Left colon (tissue), 2 donors: ENCODE results near the gene UPK3BL2. TPM values are rescaled to one million over a fixed set of nuclear protein-coding genes. Genes with fewer than 3 reads are reported as not detected.
A peak's percentile ranks its signal among the peaks of the same experiment; 100 is the strongest.
"Not testable (repeated sequence)": the region's sequence is repeated elsewhere in the genome, so short reads cannot be mapped to it uniquely, and the experiment has no call there.

Experiments used
- ATAC-seq: fragments of 200-7000 bp; cut with Tn5 transposase; one replicate; pipeline ENCODE4 v1.9.1; 2020; ENCODE audit warnings: mild to moderate bottlenecking, moderate library complexity
- DNase-seq, 2 donors: peaks; one replicate each; pipeline ENCODE4 v3.0.0-alpha.2; 2020
- intact Hi-C, 2 donors: fragments of 100-400 bp; cut with DNase I in 1 of 2; cut with micrococcal nuclease in 1 of 2; formaldehyde crosslinking; loops; one replicate each; pipeline versions ENCODE4 v1.11.2 to v1.14.0; 2022; cut with DNase I, micrococcal nuclease
- total RNA-seq, 2 donors: library from RNA; stranded (reverse); fragmentation: NEBNext Ultra II Directional; extraction: Animal tissue kit (Norgen Biotek cat#: 25700); gene quantifications; one replicate each; pipeline ENCODE4 v1.2.1, GENCODE V29; 2021
- donor health status: DM: no; HTN: no; CAD: no.
- donor health status: DM: yes; HTN: yes; CAD: no.

The UPK3BL2 gene
- total RNA-seq, 2 donors from 2014 or later, result 13.4 to 20.7 TPM

GRCh38 chr7:102505298-102506185, 38.0 kb downstream of the UPK3BL2 start:
- intact Hi-C loops, DNase-seq: not testable (repeated sequence)
- ATAC-seq, result peak; percentile 18

- DNase-seq, ATAC-seq, intact Hi-C loops: not testable (repeated sequence)
Observed at GRCh38 chr7:102503141-102503540, 40.4 kb downstream of the UPK3BL2 start.

DNA sequence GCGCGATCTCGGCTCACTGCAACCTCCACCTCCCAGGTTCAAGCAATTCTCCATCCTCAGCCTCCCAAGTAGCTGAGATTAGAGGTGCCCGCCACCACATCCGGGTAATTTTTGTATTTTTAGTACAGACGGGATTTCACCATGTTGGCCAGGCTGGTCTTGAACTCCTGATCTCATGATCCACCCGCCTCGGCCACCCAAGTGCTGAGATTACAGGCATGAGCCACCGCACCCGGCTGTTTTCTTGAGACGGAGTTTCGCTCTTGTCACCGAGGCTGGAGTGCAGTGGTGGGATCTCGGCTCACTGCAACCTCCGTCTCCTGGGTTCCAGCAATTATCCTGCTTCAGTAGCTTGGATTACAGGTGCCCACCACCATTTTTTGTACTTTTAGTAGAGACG, 45.2 kb downstream of the UPK3BL2 start:
- DNase-seq, intact Hi-C loops, ATAC-seq: not testable (repeated sequence)

- DNase-seq, ATAC-seq, intact Hi-C loops: not testable (repeated sequence)
Observed at GRCh38 chr7:102497308-102497707, 46.2 kb downstream of the UPK3BL2 start.

- intact Hi-C loops, DNase-seq, ATAC-seq: not testable (repeated sequence)
Observed at GRCh38 chr7:102496861-102497260, 46.6 kb downstream of the UPK3BL2 start.

DNA sequence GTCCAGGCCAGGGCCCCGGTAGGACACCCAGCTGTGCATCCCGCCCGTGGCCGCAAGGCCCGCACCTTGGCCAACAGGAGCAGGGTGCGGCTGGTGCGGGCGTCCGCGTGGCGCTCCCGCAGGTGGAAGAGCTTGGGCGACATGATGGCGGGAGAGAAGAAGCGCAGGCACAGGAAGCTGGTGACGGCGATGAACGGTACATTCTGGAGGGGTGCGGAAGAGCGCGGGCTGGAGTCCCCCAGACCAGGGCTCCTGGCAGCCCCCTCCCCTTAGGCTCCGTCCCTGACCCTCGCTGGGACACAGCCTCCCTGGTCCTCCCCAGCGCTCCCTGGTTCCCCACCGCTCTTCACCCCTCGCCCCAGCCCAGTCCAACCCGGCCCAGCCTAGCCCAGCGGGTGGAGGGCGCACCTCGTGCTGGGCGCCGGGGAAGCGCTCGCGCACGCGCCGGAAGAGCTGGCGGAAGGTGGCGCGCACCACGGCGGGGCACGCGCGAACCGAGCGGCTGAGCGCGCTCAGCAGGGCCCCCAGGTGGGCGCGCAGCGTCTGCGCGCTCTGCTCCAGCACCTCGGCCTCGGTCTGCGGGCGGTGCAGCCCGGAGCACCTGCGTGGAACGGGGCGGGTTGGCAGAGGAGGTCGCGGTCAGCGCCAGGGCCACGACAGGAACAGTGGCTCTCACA, 48.9 kb downstream of the UPK3BL2 start:
- intact Hi-C loops, DNase-seq: not testable (repeated sequence)
- peak; percentile 35 for ATAC-seq

GRCh38 chr7:102494026-102494425, 49.5 kb downstream of the UPK3BL2 start:
- DNase-seq, result peak in 1 of 2 donors; percentile 32
- ATAC-seq, intact Hi-C loops: not testable (repeated sequence)

DNA sequence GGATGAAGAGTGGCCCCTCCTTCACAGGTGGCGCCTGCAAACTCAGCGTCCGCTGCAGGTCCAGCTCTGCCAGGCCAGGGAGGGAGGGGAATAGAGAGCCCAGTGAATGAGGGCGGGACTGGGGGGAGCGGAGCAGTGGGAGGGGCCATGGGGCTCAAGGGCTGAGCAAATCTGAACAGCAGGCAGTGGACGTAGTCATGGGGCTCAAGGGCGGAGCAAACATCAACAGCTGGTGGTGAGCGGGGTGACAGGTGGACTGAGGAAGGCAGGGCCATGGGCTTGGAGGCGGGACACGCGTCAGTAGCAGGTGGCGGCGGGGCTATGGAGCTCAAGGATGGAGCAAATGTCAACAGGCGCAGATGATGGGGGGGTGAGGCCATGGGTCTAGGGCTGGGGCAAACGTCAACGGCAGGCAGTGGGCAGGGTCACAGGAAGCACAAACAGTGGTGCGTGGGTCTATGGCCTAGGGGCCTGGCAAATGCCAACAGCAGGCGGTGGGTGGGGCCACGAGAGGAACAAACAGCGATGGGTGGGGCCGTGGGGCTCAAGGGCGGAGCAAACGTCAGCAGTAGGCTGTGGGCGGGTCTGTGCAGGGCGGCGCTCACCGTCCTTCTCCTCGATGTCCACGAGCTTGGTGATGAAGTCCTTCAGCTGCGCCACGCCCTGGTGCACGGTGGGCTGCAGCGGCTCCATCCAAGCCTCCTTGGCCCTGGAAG, 50.1 kb downstream of the UPK3BL2 start:
- DNase-seq, intact Hi-C loops: not testable (repeated sequence)
- peak; percentile 66 for ATAC-seq

GRCh38 chr7:102490529-102491075, 52.9 kb downstream of the UPK3BL2 start:
- peak; percentile 79 for ATAC-seq
- intact Hi-C loops, result not testable (repeated sequence)
- DNase-seq, result peak; percentile 81 to 93

Other genes with a start within 250 kb of the UPK3BL2 start
- not detected for gene SPDYE6, start 187.3 kb downstream of the UPK3BL2 start, total RNA-seq
- gene PRKRIP1, start 147.3 kb downstream of the UPK3BL2 start, total RNA-seq, result 10 to 100 TPM; 16.0 to 18.8 TPM
- gene ORAI2, start 110.1 kb downstream of the UPK3BL2 start, total RNA-seq, result 1 to 10 TPM; 4.2 to 6.8 TPM
- gene ALKBH4, start 78.8 kb downstream of the UPK3BL2 start, total RNA-seq, result 1 to 10 TPM; 9.5 to 9.9 TPM
- gene LRWD1, start 78.7 kb downstream of the UPK3BL2 start, total RNA-seq, result 10 to 100 TPM; 12.6 to 15.2 TPM
- 10 to 100 TPM; 49.4 to 50.9 TPM for gene POLR2J, start 64.8 kb downstream of the UPK3BL2 start, total RNA-seq
- 10 to 100 TPM; 13.4 to 22.5 TPM for gene RASA4B, start 25.9 kb downstream of the UPK3BL2 start, total RNA-seq
- gene SPDYE2, start 7.5 kb upstream of the UPK3BL2 start, total RNA-seq, result not detected
- 10 to 100 TPM; 24.1 to 27.1 TPM for gene POLR2J3, start 28.9 kb upstream of the UPK3BL2 start, total RNA-seq
- 10 to 100 TPM; 16.7 to 31.9 TPM for gene RASA4, start 73.1 kb upstream of the UPK3BL2 start, total RNA-seq
- 10 to 100 TPM in 1 of 2 donors, 1 to 10 TPM in 1; 6.3 to 27.5 TPM for gene UPK3BL1, start 99.1 kb upstream of the UPK3BL2 start, total RNA-seq
- gene SPDYE2B, start 106.6 kb upstream of the UPK3BL2 start, total RNA-seq, result not detected
- gene POLR2J2, start 128.0 kb upstream of the UPK3BL2 start, total RNA-seq, result 10 to 100 TPM in 1 of 2 donors, 1 to 10 TPM in 1; 7.9 to 11.9 TPM
- 10 to 100 TPM; 10.1 to 10.4 TPM for gene FAM185A, start 205.3 kb upstream of the UPK3BL2 start, total RNA-seq